LoVo (cell line): Measurements from ENCODE around the gene MGST2.
"Not testable (repeated sequence)": the region's sequence is repeated elsewhere in the genome, so short reads cannot be mapped to it uniquely, and the experiment has no call there.

Experiments
- DNase-seq: peaks from one replicate; pipeline ENCODE4 v3.0.0-alpha.2; 2016; ENCODE audit warnings: low spot score

The MGST2 gene

DNA sequence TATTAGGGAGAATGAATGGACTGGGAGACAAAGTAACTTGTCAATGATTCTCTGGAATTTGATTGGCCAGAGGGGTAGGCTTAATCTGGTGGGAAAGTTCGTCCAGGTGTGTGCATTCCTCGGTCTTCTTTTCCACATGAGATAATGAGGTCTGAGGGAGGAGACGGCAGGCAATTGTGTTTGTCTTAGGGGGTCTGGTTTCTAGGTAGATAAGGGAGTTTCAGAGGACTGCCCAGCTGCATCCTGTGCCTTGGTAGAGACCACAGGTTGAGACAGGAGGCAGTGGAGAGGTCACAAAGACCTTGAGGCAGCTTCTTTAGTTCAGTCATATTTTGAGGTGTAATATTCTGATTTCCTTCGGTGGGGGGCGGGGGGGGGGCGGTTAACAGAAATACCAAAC lies 4.3 kb downstream of the MGST2 start:
- no peak for DNase-seq

DNA sequence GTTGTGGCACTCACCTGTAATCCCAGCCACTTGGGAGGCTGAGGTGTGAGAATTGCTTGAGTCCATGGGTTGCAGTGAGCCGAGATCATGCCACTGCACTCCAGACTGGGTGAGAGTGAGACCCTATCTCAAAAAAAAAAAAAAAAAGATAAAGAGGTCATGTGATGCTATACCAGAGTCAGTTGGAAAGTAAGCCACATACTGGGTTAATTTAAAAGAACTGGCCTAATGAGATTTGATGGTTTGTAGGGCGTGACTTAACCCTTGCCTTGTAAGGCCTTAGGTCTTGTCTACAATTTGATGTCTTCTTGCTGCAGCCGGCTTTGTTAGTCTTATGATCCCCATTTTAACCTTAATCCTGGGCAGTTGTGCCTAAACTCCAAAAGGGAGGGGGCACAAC lies 5.2 kb downstream of the MGST2 start:
- DNase-seq: no peak

DNA sequence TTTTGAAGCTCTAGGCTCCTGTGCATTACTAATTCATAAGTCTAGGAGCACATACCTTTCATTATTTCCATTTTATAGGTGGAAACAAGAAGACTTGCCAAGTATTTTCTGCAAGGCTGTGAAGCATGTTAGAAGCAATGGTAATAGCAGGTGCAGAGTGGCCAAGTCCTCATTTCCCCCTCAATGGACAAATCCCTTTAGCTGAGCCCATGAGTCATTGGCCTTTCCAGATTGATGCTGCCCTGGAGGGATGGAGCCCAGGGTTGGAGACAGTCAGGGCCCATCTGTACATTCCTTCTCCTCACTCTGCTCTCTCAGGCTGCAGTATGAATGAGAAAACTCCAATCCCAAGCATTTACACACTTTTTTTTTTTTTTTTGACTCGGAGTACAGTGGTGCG lies 6.6 kb downstream of the MGST2 start:
- DNase-seq: no peak

DNA sequence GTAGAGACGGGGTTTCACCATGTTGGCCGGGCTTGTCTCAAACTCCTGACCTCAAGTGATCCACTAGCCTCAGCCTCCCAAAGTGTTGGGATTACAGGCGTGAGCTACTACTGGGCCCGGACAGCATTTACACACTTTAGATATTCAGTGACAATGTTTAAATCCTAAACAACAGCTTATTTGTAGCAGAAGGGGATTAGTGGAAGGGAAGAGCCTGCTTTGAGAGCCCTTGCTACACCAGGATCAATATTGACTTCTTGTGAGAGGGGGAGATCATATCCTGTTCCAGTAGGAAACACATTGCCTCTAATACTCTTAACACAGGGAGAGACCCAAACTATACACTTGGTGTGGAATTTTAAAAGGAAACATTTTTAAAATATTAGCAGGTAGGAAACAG lies 7.1 kb downstream of the MGST2 start:
- no peak for DNase-seq

DNA sequence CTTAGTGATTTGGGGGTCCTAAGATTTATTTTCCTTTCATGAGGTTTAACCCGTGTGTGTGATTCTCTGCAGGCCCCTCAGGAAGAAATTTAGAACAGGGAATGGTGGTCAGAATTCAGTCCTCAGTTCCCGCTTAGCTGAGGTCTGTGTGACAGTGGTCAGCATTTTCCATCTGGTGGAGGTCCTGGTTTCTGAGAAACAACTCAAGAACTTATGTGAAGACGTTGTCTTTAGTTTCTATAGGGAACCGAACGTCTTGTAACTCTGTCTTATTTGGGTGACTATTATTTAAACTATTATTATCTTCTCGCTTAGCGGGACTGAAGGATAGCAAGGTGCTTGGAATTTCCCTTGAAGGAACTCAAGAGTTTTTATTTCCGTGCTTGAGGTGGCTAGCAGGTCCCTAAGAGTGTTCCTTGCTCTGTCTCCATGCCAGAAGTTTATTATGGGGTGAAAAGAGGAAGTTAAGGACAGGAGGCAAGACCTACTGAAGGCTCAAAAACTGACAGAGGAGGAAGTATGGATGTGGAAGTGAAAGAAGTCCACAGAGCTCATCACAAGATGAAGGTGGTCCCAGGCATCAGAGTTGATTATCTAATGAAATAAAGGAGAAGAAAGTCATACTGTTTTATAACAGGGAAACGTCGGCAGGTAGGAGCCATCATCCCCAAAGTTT lies 9.4 kb downstream of the MGST2 start:
- no peak for DNase-seq

DNA sequence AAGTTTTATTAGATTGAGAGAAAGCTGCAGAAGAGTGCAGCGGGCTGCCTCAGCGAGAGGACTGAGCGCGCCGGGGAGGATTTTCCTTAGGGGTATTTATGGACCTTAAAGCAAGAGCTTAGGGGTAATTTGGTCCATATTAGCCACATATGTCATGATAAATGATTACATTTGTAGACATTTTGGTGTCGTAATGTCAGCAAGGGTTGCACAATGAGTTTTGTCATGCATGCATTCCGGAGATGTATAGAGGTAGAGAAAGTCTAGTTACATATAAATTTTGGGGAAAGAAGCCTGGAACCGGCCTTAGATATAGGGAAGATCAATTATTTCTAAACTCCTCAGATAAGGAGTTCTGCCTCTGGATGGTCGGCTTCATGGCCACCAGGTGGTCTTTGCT lies 10.0 kb downstream of the MGST2 start:
- DNase-seq: no peak

DNA sequence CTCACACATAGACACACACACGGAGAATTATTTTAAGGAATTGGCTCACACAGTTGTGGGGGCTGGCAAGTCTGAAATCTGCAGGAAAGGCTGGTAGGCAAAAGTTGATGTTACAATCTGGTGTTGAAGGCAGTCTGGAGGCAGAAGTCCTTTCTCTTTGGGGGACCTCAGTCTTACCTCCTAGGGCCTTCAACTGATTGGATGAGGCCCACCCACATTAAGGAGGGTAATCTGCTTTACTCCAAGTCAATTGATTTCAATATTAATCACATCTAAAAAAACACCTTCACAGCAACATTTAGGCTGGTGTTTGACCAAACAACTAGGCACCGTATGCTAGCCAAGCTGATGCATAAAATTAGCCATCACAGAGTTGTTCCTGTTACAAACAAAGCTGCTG lies 10.7 kb downstream of the MGST2 start:
- DNase-seq: no peak

DNA sequence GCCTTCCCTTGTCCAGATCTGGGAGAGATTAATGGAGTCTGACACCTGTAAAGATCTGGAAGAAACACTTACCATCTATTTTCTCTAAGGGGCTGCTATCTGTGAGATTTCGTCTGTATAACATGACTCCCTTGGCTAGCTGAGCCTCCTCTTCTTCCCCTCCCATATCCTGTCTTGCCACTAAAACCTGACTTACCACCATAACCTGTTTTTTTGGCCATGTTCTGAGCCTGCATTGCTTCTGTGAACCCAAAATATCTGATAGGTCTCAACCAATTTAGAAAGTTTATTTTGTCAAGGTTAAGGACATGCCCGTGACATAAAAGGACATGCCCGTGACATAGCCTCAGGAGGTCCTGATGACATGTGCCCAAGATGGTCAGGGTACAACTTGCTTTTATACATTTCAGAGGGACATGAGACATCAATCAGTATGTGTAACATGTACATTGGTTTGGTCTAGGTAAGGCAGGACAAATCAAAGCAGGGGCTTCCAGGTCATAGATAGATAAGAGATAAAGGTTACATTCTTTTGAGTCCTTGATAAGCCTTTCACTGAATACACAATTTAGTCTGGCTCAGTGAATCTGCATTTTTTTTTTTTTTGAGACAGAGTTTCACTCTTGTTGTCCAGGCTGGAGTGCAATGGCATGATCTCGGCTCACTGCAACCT lies 11.4 kb downstream of the MGST2 start:
- DNase-seq: no peak

DNA sequence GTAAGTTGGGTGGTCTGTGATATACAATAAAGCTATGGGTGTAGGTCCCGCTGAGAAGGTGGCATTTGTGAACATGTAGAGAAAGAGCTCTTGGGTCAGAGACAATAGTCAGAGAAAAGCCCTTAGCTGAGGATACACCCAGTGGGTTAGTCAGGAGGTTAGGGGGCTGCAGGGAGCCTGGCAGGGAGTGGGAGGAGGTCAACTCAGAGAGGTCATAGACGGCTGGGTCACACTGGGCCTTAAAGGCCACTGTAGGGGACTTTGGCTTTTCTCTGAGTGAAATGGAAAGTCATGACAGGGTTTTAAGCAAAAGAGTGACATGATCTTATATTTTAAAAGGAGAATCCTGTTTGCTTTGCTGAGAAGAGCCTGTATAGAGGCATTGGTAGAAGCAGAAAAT lies 16.7 kb downstream of the MGST2 start:
- no peak for DNase-seq

DNA sequence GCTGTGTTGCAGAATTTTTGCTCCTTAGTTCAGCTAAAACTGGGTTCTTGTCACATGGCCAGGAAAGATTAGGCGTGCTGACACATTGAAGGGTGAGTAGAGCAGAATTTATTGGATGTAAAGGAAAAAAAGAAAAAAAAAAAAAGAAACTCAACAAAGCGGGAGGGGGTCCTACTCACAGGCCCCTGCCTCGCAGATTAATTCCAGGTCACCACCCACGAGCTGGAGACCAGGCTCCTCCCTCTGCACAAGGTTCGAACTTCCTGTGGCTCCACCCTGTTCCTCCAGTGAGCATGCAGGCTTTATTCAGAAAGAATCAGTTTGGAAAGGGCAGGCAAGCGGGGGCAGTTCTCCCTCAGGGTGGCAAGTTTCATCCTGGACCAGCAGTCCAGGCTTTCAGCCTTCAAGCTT lies 17.1 kb downstream of the MGST2 start:
- DNase-seq: no peak

DNA sequence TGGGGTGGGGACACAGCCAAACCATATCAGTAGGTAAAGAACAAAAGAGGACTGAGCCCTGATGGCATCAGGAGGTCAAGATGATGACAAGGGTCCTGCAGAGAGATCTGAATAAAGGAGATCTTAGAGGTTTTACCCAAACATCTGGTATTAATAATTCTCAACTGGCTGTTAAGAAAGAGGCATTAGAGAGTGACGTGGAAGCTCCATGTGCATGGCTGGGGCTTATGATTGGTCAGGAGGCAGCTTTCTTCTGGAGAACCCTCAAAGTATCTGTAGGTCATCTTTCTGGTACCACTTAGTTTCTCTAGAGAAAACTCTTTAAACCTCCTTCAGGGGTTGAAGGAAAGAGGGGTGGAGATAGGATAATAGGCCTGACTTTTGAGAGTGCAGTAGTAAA lies 18.7 kb downstream of the MGST2 start:
- no peak for DNase-seq

DNA sequence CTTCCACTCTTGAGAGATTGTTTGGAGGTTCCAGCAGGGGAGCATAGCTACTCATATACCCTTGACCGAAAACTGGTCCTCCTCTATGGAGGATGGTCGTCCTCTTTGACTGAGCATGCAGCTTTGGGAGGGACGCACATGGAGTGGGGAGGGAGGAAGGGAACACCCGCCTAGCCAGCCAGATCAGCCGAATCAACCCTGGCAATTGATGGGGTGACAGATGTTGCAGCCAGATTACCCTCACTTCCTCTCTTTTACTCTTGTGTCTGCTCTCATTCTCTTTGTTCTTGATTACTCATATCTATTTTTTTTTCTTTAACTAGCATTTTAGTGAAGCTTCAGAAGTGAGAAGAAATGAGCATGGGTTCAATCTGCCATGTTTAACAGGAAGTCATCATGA lies 19.6 kb downstream of the MGST2 start:
- no peak for DNase-seq

DNA sequence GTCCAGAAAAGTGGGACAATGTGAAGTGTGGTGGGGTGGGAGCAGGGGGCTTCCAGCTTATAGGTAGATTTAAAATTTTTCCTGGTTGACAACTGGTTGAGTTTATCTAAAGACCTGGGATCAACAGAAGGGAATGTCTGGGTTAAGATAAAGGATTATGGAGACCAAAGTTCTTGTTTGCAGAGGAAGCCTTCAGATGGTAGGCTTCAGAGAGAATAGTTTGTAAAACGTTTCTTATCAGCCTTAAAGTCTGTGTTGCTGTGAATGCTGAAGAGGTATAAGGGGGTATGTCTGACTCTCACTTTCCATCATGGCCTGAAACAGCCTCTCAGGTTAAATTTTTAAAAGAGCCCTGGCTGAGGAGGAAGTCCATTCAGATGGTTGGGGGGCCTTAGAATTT lies 20.5 kb downstream of the MGST2 start:
- no peak for DNase-seq

DNA sequence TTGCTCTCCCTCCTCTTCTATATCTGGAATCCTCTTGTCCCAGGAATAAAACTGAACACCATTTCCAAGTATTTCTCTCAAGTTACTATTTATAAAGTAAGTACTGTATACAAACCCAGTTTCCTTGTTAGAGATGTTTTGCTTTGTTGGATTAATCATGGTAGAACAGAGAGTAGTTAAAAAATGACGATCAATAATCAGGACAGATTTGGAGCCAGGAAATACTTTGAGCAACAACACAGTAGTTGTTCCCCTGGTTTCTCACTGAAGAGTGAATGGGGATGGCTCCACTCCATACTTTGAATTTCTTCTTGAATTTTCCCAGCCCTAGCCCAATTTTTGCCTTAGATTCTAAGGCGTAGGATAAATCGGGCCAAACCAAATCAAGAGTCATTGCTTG lies 21.4 kb downstream of the MGST2 start:
- no peak for DNase-seq

DNA sequence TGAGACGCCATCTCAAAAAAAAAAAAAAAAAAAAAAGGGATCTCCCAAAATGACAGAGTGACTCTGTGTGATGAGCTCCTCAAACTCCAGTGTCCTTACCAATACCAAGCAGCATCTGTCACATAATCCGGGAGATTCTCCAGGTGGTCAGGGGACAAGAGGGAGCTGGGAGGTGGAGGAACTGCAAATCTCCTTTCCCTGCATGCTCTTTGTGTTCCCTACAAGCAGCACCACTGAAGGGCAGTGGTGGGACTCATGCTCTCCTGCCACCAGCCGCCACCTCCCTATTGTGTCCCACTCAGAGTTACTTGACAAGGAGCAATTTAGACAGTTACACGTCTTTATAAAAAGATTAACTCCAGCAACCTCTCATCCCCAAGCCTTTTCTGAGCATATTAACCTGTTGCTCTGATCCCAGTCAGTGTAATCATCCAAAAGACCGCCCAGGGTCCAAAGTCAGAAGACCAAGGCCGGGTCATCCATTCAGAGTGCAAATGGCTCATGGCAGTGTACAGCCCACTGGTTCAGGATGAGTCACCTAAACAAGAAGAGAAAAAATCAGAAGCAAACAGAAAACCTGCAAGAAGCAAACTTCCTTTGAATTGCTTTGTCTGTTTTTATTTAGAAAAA lies 23.6 kb downstream of the MGST2 start:
- DNase-seq: no peak

DNA sequence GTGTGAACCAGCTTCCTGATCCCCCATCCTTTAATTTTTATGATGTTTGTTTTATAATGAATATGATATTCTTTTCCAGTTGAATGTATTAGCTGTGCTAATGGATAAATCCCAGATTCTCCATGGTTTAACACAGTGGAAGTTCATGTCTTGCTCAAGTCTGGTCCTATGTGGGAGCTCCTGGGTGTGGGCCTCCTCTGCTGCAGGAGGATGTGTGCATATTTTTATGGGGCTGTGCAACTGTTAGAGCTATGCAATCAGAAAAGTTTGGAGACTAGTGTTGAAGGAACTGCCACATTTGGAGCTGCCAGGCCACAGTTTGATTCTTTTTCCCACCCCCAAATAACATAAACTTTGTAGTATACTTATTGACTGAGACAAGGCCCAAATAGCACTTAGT lies 24.8 kb downstream of the MGST2 start:
- no peak for DNase-seq

DNA sequence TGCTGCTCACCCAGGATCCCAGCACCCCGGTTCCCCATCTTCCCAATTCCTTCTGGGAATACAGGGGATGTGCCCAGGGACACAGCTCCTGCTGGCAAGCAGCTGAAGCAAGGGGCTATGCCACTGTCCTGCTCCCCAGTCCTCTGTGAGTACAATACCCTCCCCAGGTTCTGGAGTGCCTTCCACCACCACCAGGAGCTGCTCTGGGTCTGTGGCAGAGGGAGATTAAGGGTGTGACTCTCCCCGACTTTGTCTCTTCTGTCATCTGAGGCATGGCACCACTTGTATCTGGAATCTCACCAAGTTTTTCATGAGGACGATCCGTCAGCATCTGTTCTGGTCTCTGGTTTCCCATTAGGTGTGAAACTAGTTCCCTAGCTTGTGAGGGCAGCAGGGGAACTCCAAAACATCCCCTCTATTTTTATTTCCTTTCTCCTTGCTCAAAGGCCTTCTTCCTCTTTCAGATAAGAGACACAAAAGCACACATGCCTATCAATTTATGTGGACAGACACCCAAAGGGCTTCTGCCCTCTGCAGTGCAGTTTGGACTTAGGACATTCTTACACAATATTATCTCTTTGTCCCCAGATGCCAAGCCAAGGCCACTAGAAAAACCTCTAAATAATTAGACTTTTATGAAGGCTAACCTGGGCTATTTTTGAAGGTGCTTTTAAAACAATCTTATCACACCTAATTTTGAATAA lies 26.8 kb downstream of the MGST2 start:
- no peak for DNase-seq

DNA sequence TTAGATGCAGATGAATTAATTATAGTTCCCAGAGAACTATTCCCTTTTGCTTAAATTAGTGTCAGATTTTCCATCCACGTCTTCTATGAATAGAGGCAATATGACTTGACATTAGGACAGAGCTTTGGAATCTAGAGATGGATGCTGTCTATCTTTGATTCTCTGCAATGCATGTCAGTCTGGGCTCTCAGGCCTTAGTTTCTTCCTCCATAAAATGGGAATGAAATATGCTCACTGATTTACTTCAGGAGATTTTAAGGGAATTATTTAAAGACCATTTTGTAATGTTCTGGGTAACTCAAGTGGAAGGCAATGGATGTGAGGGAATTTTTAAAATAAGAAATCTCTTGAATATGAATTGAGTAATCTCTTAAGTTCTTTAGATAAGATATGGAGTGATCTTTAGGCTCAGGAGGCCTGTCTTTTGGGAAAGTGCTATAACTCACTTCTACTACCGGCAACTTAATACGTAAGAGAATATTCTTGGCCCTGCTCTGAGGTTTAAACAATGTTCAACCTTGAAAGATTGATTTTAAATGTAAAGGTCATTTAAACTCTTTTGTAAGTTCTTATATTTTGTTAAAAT lies 29.0 kb downstream of the MGST2 start:
- no peak for DNase-seq

DNA sequence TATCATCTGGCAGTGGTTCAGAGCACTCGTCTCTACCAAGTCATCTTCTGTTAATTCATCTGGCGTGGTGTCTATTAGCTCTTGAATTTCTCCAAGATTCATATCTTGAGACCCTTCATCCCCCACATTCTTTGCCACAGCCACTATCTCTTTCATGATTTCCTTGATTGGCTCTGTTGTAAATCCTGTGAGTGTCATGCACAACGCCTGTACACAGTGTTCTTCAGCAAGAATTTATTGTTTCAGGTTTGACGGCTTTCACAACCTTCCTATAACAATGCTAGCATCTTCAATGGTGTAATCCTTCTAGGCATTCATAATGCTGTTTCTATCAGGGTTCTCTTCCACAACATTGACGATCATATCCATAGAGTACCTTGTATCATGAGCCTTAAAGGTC lies 30.9 kb downstream of the MGST2 start:
- DNase-seq: no peak

DNA sequence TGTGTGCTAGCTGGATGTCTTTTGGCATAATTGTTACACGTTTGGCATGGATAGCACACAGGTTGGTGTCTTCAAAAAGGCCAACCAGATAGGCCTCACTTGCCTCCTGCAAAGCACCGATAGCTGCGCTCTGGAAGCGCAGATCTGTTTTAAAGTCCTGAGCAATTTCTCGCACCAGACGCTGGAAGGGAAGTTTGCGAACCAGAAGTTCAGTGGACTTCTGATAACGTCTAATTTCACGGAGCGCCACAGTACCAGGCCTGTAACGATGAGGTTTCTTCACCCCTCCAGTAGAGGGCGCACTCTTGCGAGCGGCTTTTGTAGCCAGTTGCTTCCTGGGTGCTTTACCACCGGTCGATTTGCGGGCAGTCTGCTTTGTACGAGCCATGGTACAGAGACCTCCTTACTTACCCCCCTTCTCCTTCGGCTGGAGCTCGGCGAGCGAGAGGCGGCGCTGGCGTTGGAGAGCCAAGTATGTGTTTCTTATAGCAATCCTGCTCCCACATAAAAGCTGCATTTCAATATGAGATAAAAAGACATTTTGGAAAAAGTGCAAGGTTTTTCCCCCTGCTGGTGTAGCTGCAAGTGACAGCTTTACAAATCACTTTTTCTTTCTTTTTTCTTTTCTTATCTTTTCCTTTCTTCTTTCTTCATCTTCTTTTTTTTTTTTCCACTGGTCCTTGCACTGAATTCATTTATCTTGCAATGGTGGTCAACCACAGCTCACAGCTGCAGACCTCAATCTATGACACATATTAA lies 32.7 kb downstream of the MGST2 start:
- DNase-seq: not testable (repeated sequence)

DNA sequence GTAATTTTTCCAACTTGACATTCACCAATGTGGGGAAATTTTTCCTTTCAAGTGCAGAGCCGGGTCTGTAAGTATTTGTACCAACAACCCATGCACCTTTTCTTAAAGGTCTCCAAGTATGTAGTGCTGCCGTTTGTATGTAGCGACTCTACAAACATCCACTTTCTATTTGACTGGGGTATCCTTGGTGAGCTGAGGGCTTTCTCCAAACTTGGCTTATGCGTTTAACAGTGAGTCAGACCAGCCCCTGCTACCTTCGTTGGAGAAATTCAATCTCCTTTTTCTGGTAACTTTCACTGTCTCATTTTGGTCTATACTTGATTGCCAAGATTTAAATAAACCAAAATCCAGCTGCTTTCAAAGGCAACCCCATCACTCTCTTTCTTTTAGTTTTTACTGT lies 34.9 kb downstream of the MGST2 start:
- DNase-seq: no peak

DNA sequence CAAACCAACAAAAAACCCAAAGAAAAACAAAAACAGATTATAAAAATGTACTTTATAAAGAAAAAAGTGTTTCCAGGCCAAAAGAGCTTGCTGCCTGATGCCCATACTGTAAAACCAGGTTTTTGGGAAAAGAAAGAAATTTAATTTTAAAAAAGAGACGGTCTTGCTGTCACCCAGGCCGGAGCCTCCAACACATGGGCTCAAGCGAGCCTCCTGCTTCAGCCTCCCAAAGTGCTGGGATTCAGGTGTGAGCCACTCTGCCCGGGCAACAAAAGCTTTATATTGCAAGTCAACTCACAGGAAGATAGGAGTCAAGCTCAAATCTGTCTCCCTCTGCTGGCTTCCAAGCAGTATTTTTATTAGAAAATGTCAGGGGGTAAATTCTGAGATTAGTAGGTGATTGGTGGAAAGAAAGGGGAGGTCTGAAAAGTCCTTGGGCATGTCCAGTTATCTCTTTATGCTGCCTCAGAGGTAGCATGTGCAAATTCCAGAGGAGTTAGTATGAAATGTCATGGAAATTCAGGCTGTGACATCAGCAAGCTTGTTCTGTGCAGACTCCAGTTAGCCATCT lies 39.4 kb downstream of the MGST2 start:
- DNase-seq: no peak
